GM18511 (cell line): ENCODE results near the gene LBH.

Experiments
- ATAC-seq: cut with Tn5 transposase; IDR thresholded peaks from one replicate; pipeline ENCODE4 v1.9.1; 2021; ENCODE audit warnings: mild to moderate bottlenecking, moderate library complexity; ENCODE audit not compliant: unreplicated experiment

The LBH gene

GRCh38 chr2:30272286-30272685 lies 41.0 kb downstream of the LBH start:
- ATAC-seq, result no peak

- no peak for ATAC-seq
Observed at GRCh38 chr2:30272761-30273573, 41.6 kb downstream of the LBH start.

DNA sequence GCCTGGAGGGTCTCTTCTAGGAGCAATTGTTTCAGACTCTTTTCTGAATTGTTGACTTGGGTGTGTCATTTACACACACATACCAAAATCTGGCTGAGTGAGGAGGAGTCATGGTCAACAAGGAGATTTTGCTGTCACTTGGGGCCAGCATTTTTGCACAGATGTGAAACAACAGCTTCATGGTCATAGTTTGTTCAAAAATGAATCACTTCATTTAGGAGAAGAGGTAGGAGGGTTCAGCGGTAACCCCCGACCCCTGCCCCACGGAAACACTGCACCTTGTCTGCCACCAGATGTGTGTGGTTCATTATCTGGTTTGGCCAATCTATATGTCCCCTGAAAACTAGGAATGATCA lies 42.2 kb downstream of the LBH start:
- no peak for ATAC-seq

DNA sequence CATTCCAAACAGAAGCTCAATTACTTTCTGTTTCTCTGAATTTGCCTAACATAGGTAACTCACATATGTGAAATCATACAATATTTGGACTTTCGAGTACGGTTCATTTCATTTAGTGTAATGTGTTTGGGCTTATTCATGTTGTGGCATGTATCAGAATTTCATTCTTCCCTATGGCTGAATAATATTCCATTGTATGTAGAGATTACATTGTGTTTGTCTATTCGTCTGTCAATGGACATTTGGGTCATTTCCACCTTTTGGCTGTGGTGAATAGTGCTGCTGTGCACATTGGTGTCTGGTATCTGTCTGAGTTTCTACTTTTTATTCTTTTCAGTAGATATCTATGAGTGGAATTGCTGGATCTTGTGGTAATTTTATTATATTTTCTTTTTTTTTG lies 43.9 kb downstream of the LBH start:
- no peak for ATAC-seq

DNA sequence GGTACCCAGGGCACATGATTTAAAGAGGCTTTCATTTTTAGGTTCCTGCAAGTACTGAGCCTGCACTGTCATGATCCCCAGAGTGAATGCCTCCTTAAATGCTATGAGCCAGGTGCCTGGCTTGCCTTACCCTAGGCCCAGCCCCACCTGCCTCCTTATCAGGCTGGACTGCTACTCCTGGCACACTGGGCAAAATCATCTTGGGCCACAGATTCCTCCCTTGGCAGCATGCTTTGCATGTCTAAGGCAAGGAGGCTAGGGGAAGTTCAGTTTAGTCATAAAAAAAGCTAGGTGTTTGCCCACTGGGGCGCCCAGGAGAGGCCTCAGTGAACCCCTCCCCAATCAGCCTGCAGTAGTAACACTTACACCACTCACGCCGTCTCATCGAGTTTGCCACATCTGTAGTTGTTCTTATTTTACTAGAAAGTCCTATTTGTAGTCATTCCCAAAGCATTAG lies 45.1 kb downstream of the LBH start:
- ATAC-seq, result peak; percentile 66

DNA sequence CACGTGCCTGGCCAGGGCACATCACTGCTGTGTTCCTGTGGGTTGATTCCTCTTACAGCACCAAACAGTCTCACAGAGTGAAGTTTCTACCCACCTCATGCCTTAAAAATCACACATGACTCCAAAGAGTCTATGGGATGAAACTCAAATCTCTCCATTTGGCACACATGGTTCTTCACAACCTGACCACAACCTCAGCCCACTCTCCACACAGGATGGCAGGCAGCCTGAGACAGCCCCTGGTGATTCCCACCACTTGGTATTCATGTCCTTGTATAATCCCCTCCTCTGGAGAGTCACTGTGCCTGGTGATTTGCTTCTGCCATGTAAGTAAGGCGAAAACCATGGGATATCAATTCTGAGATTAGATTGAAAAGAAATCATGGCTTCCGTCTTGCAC lies 46.2 kb downstream of the LBH start:
- ATAC-seq, result no peak

GRCh38 chr2:30278419-30278818 lies 47.1 kb downstream of the LBH start:
- no peak for ATAC-seq

DNA sequence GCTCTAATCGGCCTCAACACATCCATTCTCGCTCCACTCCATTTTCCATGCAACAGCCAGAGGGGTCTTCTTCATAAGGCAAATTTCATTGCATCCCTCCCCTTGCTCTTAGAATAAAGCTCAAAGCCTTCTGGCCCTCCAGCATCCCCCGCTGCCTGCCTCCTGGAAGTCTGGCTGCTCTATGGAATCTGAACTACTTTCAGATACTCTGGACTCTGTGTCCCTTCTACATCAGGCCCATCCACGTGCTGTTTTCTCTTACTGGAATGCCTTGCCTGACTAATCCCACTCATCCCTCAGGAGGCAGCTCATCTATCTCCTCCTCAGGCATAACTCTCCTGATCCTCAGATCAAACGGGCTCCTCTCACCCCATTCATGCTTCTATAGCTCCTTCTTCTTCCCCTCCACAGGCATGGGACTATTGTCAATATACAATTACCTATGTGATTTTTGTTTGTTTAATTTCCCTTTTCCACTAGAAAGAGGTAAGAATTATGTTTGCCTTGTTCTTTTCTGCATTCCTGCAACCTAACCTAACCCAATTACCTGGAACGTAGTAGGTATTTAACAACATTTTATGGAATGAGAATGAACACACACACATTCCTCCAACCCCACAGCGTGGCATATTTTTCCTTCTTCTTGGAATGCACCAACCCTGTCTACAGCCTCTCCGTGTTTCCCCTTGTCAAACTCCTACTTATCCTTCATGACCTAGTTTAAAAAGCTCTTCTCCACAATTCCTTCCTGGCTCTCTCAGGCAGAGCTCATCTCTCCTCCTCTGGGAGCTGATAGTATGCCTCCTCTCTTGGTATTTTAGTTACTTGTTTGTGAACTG lies 49.5 kb downstream of the LBH start:
- no peak for ATAC-seq

DNA sequence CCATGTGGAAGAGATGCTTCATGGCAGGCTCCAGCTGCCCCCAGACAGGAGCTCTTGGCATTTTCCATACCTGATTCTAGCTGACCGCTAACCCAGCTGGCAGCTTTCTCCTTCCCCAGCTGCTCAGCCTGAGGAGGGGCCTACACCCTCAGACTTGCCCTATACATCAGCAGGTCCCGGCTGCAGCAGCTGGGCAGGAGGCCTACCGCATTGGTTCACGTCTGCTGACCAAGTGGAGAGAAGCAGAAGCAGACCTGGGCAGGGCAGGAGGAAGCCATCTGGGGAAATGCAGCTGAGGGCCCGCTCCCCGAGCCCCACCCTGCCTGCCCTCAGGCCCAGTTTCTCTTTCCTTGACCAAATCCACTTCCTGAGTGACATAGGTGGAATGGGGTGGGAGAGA lies 50.7 kb downstream of the LBH start:
- peak; percentile 85 for ATAC-seq

GRCh38 chr2:30282721-30283120 lies 51.4 kb downstream of the LBH start:
- ATAC-seq, result no peak

GRCh38 chr2:30283931-30284565 lies 52.7 kb downstream of the LBH start:
- no peak for ATAC-seq

DNA sequence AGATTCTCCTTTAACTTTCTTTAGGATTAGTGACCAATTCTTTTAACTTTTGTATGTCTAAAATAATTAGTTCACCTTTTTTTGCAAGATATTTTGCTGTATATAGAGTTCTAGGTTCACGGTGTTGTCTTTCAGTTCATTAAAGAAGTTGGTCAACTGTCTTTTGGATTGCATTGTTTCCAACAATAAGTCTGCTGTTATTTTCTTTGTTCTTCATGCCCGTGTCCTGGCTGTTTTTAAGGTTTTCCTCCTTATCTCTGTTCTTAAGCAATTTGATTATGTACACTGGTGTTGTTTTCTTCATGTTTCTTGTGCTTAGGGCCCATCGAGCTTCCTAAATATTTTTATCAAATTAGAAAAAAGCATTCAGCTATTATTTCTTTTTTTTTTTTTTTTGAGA lies 54.4 kb downstream of the LBH start:
- ATAC-seq, result no peak

- ATAC-seq, result peak; percentile 17
Observed at GRCh38 chr2:30287190-30287840, 56.0 kb downstream of the LBH start.

DNA sequence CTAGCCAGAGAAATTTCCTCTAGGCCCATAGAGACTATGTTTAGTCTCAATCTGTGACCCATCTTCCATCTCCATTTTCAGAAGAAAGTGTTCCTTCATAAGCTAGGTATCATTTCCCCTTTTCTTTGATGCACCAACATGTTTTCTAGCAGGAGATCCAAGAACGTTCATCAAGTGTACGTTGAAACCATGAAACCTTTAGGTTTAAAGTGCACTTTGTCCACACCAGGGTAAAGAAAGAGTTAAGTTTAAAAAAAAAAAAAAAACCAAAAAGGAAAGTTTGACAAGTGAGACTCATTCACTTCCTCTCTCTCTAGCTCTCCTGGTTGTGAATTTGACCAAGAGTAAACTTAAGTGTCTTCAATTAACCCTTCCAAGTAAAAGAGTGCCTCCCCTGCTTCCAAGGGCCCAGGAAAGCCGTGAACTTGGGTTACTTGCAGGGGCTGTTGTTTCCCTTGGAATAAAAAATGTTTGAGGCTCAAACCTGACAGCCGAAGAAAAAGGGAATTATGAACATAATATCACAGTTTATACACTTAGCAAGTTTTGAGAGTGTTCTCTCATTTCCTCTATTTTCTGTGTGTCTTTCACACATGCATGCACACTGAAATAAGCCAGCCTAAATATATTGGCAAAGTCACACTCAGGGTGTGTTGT lies 56.7 kb downstream of the LBH start:
- ATAC-seq, result peak; percentile 77

- ATAC-seq, result no peak
Observed at GRCh38 chr2:30288561-30288960, 57.2 kb downstream of the LBH start.

- ATAC-seq, result no peak
Observed at GRCh38 chr2:30293303-30293921, 62.1 kb downstream of the LBH start.

- ATAC-seq, result no peak
Observed at GRCh38 chr2:30294133-30294532, 62.8 kb downstream of the LBH start.

- no peak for ATAC-seq
Observed at GRCh38 chr2:30296496-30296895, 65.2 kb downstream of the LBH start.

DNA sequence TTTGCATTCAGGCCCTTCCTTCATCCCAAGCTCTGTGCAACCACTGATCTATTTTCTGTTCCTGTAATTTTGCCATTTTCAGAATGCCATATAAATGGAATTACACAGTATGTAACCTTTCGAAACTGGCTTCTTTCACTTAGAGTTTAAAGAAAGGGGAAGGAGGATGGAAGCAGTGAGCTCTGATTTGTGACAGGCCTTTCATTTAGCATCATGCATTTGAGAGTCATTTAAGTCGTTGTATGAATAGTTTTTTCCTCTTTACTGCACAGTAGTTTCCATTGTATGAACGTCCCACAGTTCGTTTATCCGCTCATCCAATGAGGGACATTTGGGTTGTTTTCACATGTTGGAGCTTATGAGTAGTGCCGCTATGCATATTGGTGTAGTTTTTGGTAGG lies 67.0 kb downstream of the LBH start:
- no peak for ATAC-seq

DNA sequence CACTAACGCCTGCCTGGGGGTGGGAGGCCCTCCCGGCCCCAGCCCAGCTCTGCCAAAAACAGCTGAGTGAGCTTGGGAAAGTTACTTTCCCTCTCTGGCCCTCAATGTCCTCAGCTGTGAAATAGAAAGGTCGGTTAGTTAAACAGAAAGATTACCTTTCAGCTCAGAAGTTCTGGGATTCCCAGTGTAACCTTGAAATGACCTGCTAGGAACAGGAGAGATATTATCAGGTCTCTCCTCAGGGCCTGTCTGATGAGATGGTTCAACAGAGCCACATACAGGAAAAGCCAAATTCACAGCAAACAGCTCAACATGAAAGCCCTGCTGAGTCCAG lies 68.8 kb downstream of the LBH start:
- ATAC-seq, result no peak
